HG03064 (cell line): ENCODE measurements around the gene ASB15.
A peak's percentile ranks its signal among the peaks of the same experiment; 100 is the strongest.
"Not testable (repeated sequence)": the region's sequence is repeated elsewhere in the genome, so short reads cannot be mapped to it uniquely, and the experiment has no call there.

Experiments
- ATAC-seq: cut with Tn5 transposase; IDR thresholded peaks from one replicate; pipeline ENCODE4 v1.9.1; 2021; ENCODE audit warnings: low read depth; ENCODE audit not compliant: unreplicated experiment

ASB15 gene

GRCh38 chr7:123601530-123601929 lies at the start of gene ASB15:
Gene ASB15 (plus strand): TSS chr7:123601821. CDS start chr7:123614503, 12,682 bp downstream.
- no peak for ATAC-seq

- ATAC-seq, result not testable (repeated sequence)
These were observed 49.5 kb upstream of the ASB15 start for GRCh38 chr7:123552134-123552533.

- ATAC-seq, result no peak
These were observed 49.0 kb upstream of the ASB15 start for GRCh38 chr7:123552641-123553040.

- no peak for ATAC-seq
These were observed 48.5 kb upstream of the ASB15 start for GRCh38 chr7:123553159-123553558.

GRCh38 chr7:123555484-123555883 lies 46.1 kb upstream of the ASB15 start:
- ATAC-seq, result no peak

GRCh38 chr7:123557016-123557397 lies 44.6 kb upstream of the ASB15 start:
- ATAC-seq, result no peak

- ATAC-seq, result peak; percentile 97
These were observed 44.0 kb upstream of the ASB15 start, which contains the start of gene NDUFA5 for GRCh38 chr7:123557398-123558288. Gene NDUFA5 (minus strand): TSS chr7:123557818. CDS start chr7:123557795, 23 bp downstream.

GRCh38 chr7:123558289-123558874 lies 43.2 kb upstream of the ASB15 start:
- ATAC-seq, result no peak

- no peak for ATAC-seq
These were observed 39.5 kb upstream of the ASB15 start for GRCh38 chr7:123562121-123562520.

- ATAC-seq, result no peak
These were observed 32.1 kb upstream of the ASB15 start for GRCh38 chr7:123569352-123570010.

GRCh38 chr7:123570390-123571182 lies 31.0 kb upstream of the ASB15 start:
- ATAC-seq, result no peak

GRCh38 chr7:123571187-123571586 lies 30.4 kb upstream of the ASB15 start:
- no peak for ATAC-seq

- ATAC-seq, result no peak
These were observed 29.9 kb upstream of the ASB15 start for GRCh38 chr7:123571684-123572083.

GRCh38 chr7:123573341-123573740 lies 28.3 kb upstream of the ASB15 start:
- no peak for ATAC-seq

GRCh38 chr7:123573896-123574467 lies 27.6 kb upstream of the ASB15 start:
- no peak for ATAC-seq

- ATAC-seq, result no peak
These were observed 22.2 kb upstream of the ASB15 start for GRCh38 chr7:123579416-123579815.

- peak; percentile 67 for ATAC-seq
These were observed 21.0 kb upstream of the ASB15 start for GRCh38 chr7:123580406-123581161.

GRCh38 chr7:123581162-123581459 lies 20.5 kb upstream of the ASB15 start:
- peak; percentile 19 for ATAC-seq

- no peak for ATAC-seq
These were observed 17.8 kb upstream of the ASB15 start for GRCh38 chr7:123583821-123584220.

GRCh38 chr7:123588376-123588775 lies 13.2 kb upstream of the ASB15 start:
- no peak for ATAC-seq
